ENCODE results near the gene SLC12A8. TPM values are rescaled to one million over a fixed set of nuclear protein-coding genes. Genes with fewer than 3 reads are reported as not detected.

SLC12A8 gene
- total and polyA plus RNA-seq, 8 donors: 1.5 to 31.7 (median 12.3) TPM

DNA sequence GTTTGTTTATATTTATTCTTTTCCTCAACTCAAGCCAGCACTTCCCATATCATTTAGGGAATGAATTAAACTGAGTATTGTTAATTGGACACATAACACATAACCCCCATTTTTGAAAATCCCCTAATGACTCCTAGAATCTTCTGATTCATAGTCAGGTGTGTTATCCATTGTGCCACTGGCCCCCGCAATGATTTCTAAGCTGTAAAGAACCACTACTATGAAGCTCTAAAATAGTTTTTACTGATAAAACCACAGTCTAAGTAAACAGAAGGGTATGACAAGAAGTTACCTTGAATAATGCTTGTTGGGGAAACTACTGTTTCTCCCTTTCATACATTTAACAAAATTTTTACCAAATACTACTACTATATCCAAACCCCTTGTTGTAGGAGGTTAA, 22.3 kb upstream of the SLC12A8 start:
- intact Hi-C loops (cut with DNase I; ENCODE audit: low total_unique reads): no loop called here
- Histone ChIP-seq H3K9me3 (no peaks in the 10 kb centered on the region), H3K27ac (no peak overlapping the region), H3K4me1 (peaks cover 0 to 11% (median 0%) of the 10 kb centered on the region in 4 donors), H3K27me3 (no peaks in the 10 kb centered on the region), H3K36me3 (peaks cover 0 to 23% (median 21%) of the 10 kb centered on the region in 4 donors), H3K4me3 (no peak overlapping the region)
- DNase-seq: no peak
- no peak for TF ChIP-seq POLR2AphosphoS5 (IDR thresholded peaks at IDR 0.05)
- TF ChIP-seq EP300 (IDR thresholded peaks at IDR 0.05): no peak
- TF ChIP-seq, protein P1, sequence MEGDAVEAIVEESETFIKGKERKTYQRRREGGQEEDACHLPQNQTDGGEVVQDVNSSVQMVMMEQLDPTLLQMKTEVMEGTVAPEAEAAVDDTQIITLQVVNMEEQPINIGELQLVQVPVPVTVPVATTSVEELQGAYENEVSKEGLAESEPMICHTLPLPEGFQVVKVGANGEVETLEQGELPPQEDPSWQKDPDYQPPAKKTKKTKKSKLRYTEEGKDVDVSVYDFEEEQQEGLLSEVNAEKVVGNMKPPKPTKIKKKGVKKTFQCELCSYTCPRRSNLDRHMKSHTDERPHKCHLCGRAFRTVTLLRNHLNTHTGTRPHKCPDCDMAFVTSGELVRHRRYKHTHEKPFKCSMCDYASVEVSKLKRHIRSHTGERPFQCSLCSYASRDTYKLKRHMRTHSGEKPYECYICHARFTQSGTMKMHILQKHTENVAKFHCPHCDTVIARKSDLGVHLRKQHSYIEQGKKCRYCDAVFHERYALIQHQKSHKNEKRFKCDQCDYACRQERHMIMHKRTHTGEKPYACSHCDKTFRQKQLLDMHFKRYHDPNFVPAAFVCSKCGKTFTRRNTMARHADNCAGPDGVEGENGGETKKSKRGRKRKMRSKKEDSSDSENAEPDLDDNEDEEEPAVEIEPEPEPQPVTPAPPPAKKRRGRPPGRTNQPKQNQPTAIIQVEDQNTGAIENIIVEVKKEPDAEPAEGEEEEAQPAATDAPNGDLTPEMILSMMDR (IDR thresholded peaks at IDR 0.05): no peak
- no peak for TF ChIP-seq POLR2A (IDR thresholded peaks at IDR 0.05)
- WGBS, 5 donors: 89 to 100% (median 94%) methylated on average over 1 of the region's 1 CpG

DNA sequence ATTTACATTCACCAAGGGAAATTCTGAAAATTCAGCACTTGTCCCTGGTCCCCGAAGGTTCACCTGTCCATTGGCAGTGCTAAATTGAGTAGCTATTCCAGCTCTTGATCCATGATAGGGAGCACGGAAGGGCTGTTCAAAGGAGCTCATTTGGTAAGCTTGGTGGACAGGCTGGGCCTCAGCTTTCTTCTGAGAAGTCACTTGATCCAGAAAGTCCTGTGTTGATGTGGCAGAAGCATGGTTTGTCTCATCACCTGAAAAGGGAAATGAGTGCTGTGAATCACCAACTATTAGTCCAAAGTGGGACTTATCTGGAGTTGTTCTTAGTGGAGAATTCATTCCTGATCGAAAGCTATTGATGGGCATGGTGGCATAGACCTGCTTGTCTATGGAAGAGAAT, 19.9 kb upstream of the SLC12A8 start:
- 88 to 93% (median 89%) methylated on average over 3 of the region's 3 CpGs for WGBS, 5 donors
- intact Hi-C loops (cut with DNase I; ENCODE audit: low total_unique reads): no loop called here

DNA sequence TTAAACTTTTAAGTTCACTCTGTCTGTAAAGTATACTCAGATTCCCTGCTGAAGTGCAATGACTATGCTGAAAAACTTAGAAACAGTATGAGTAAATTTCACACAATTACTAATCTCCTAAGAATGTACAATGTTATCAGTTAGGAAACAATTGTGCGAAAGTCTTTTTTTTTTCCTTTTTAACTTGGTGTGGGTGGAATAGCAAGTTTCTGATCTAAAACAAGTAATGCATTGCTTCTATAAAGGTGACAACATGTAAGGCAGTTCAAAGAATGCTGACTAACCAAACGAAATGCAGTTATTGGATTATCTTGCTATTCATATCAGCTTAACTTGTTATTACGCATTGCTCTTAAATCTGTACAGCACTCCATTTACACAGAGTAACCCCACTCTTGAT, 19.3 kb upstream of the SLC12A8 start:
- TF ChIP-seq POLR2A (IDR thresholded peaks at IDR 0.05) (no peak), POLR2AphosphoS5 (IDR thresholded peaks at IDR 0.05) (no peak), EP300 (IDR thresholded peaks at IDR 0.05) (no peak)
- TF ChIP-seq, protein P1 (IDR thresholded peaks at IDR 0.05): no peak
- peaks cover 0 to 22% (median 20%) of the 10 kb centered on the region in 4 donors for H3K36me3 ChIP-seq
- no peak overlapping the region for H3K4me3 ChIP-seq
- WGBS, 5 donors: 36 to 75% (median 47%) methylated on average over 3 of the region's 3 CpGs
- intact Hi-C loops (cut with DNase I; ENCODE audit: low total_unique reads): no loop called here
- peaks cover 0 to 11% (median 0%) of the 10 kb centered on the region in 4 donors for H3K4me1 ChIP-seq
- H3K27me3 ChIP-seq: no peaks in the 10 kb centered on the region
- DNase-seq: no peak
- no peaks in the 10 kb centered on the region for H3K9me3 ChIP-seq
- H3K27ac ChIP-seq: no peak overlapping the region

More for the DNA sequence above, 19.9 kb upstream of the SLC12A8 start:
- H3K27me3 ChIP-seq: no peaks in the 10 kb centered on the region
- H3K4me3 ChIP-seq: no peak overlapping the region
- no peak for DNase-seq
- no peak overlapping the region for H3K27ac ChIP-seq
- H3K4me1 ChIP-seq: peaks cover 0 to 11% (median 0%) of the 10 kb centered on the region in 4 donors
- no peaks in the 10 kb centered on the region for H3K9me3 ChIP-seq
- peaks cover 0 to 26% (median 21%) of the 10 kb centered on the region in 4 donors for H3K36me3 ChIP-seq
- TF ChIP-seq POLR2A (IDR thresholded peaks at IDR 0.05) (no peak), EP300 (IDR thresholded peaks at IDR 0.05) (no peak), POLR2AphosphoS5 (IDR thresholded peaks at IDR 0.05) (no peak)
- TF ChIP-seq, protein P1 (IDR thresholded peaks at IDR 0.05): no peak

DNA sequence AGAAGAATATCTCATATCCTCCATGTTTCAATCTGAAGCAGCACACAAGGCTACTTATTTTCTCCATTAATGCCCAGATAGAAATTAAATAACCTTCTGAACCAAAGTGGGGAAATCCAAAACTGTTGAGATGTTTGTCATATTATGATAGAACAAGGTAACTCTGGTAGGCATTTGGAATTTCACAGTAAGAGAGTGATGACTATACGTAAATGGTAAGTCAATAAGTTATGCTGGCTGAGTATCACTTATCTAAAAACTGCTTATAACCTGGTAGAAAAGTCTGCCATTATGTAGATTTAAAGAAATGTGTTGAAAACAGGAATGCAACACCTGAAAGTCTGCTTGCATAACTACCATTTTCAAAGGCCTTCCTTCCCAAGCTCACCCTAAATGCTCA, 17.2 kb upstream of the SLC12A8 start:
- no peaks in the 10 kb centered on the region for H3K27me3 ChIP-seq
- H3K4me3 ChIP-seq: no peak overlapping the region
- no peak for TF ChIP-seq POLR2AphosphoS5 (IDR thresholded peaks at IDR 0.05)
- no peak for TF ChIP-seq POLR2A (IDR thresholded peaks at IDR 0.05)
- no peak for TF ChIP-seq EP300 (IDR thresholded peaks at IDR 0.05)
- TF ChIP-seq, protein P1 (IDR thresholded peaks at IDR 0.05): no peak
- 92 to 98% (median 93%) methylated on average over 1 of the region's 1 CpG for WGBS, 5 donors
- H3K27ac ChIP-seq: no peak overlapping the region
- peaks cover 0 to 11% (median 0%) of the 10 kb centered on the region in 4 donors for H3K4me1 ChIP-seq
- intact Hi-C loops (cut with DNase I; ENCODE audit: low total_unique reads): no loop called here
- no peak for DNase-seq
- no peaks in the 10 kb centered on the region for H3K9me3 ChIP-seq
- H3K36me3 ChIP-seq: peaks cover 0 to 26% (median 20%) of the 10 kb centered on the region in 4 donors

Data from stomach (tissue), 9 donors.